MCF 10A (cell line): ENCODE data around the gene MLKL. TPM values are rescaled to one million over a fixed set of nuclear protein-coding genes. Genes with fewer than 3 reads are reported as not detected.

Source experiments
- BruUV-seq: library from RNA; stranded (reverse); fragments of 400-500 nt; replicated peaks from 2 replicates; lab custom pipeline; 2021; lab: Mats Ljungman, UMichigan
- CTCF ChIA-PET: fragments of 300-600 bp; sonication (Branson Sonifier 250); formaldehyde crosslinking; extraction: SDS; loops from one replicate; lab custom pipeline; 2021; ENCODE audit warnings: antibody characterized with exemption, inconsistent platforms; lab: Yijun Ruan, JAX
- POLR2A ChIA-PET: fragments of 300-600, 350-650 bp; sonication (Branson Sonifier 250); formaldehyde crosslinking; extraction: SDS; loops from one replicate; lab custom pipeline; 2020; ENCODE audit warnings: antibody characterized with exemption, inconsistent platforms; lab: Yijun Ruan, JAX
- DNase-seq: peaks from one replicate; pipeline ENCODE4 v3.0.0-alpha.2; 2018; ENCODE audit not compliant: unreplicated experiment
- H3K27ac Mint-ChIP-seq: one replicate; pipeline ENCODE4 v1.8.0; 2022; ENCODE audit warnings: mild to moderate bottlenecking, low read depth, mixed read lengths; ENCODE audit not compliant: unreplicated experiment
- H3K27me3 Mint-ChIP-seq: one replicate; pipeline ENCODE4 v1.8.0; 2022; ENCODE audit warnings: mixed read lengths; ENCODE audit not compliant: insufficient read depth, unreplicated experiment
- H3K36me3 Mint-ChIP-seq: one replicate; pipeline ENCODE4 v1.8.0; 2022; ENCODE audit warnings: mild to moderate bottlenecking, moderate library complexity, mixed read lengths; ENCODE audit not compliant: insufficient read depth, unreplicated experiment
- H3K4me1 Mint-ChIP-seq: one replicate; pipeline ENCODE4 v1.8.0; 2022; ENCODE audit warnings: mixed read lengths; ENCODE audit not compliant: insufficient read depth, unreplicated experiment
- H3K4me3 Mint-ChIP-seq: one replicate; pipeline ENCODE4 v1.8.0; 2022; ENCODE audit warnings: mild to moderate bottlenecking, moderate library complexity, mixed read lengths; ENCODE audit not compliant: unreplicated experiment
- H3K9me3 Mint-ChIP-seq: one replicate; pipeline ENCODE4 v1.8.0; 2022; ENCODE audit warnings: mixed read lengths; ENCODE audit not compliant: unreplicated experiment
- intact Hi-C: fragments of 100-400 bp; cut with micrococcal nuclease; formaldehyde crosslinking; loops from 2 replicates; pipeline ENCODE4 v1.14.1; 2022
- total RNA-seq: library from RNA; stranded (reverse); gene quantifications from 2 replicates; pipeline ENCODE4 v1.2.3, GENCODE V29; 2022
- TF ChIP-seq, protein P1 (sequence below): fragments of 200-600 bp; IDR thresholded peaks from one replicate; pipeline ENCODE4 v1.8.0; 2022; ENCODE audit warnings: antibody characterized with exemption, mild to moderate bottlenecking; ENCODE audit not compliant: unreplicated experiment

MLKL gene
- total RNA-seq, 1 experiment from 2014 or later, result 14.2 TPM

DNA sequence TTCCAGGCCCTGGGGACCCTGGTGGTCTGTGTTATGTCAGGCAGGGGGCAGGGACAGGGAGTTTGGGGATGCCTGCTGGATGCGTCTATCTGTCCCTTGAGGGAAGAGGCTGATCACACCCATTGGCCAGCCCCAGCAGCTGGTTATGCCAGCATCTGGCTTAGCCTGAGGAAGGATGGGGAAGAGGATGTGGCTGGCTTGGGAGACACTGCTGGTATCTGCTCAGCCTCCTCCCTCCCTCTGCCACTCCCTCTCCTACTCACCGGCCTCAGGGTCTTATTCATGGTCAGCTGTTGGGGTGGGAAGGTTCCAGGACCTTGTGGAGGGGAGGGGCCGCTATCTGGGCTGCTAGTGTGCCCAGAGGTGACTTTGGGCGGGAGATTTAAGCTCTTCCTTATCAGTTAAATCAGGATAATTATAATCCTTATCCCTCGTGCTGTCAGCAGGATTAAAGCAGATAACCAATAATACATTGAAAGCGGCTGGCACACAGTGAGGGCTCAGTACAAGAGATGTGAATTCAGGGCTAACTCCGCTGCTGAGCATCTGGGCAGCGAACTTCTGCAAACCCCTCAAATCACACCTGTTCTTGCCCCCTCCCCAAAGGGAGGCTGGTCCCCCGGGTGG lies 36.0 kb upstream of the MLKL start:
- H3K4me3 Mint-ChIP-seq, result no peak overlapping the region
- H3K27ac Mint-ChIP-seq, result no peak overlapping the region
- H3K27me3 Mint-ChIP-seq, result no peaks in the 10 kb centered on the region
- H3K36me3 Mint-ChIP-seq, result peaks cover 10% of the 10 kb centered on the region
- peaks cover 33% of the 10 kb centered on the region for H3K4me1 Mint-ChIP-seq
- TF ChIP-seq, protein P1, sequence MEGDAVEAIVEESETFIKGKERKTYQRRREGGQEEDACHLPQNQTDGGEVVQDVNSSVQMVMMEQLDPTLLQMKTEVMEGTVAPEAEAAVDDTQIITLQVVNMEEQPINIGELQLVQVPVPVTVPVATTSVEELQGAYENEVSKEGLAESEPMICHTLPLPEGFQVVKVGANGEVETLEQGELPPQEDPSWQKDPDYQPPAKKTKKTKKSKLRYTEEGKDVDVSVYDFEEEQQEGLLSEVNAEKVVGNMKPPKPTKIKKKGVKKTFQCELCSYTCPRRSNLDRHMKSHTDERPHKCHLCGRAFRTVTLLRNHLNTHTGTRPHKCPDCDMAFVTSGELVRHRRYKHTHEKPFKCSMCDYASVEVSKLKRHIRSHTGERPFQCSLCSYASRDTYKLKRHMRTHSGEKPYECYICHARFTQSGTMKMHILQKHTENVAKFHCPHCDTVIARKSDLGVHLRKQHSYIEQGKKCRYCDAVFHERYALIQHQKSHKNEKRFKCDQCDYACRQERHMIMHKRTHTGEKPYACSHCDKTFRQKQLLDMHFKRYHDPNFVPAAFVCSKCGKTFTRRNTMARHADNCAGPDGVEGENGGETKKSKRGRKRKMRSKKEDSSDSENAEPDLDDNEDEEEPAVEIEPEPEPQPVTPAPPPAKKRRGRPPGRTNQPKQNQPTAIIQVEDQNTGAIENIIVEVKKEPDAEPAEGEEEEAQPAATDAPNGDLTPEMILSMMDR, result no peak
- DNase-seq, result no peak
- BruUV-seq, result no TSS peak
- POLR2A ChIA-PET, result interaction anchor here (0.8 kb wide), 1 partner anchor 37 kb away, joined by 4 read pairs; no protein-coding TSS in a partner anchor
- H3K9me3 Mint-ChIP-seq, result no peaks in the 10 kb centered on the region
- CTCF ChIA-PET, result interaction anchor here (0.5 to 2.5 kb wide), 3 partner anchors 12 to 126 kb away, joined by 3 to 15 read pairs (median 3); no protein-coding TSS in a partner anchor
- intact Hi-C loops, result no loop called here

DNA sequence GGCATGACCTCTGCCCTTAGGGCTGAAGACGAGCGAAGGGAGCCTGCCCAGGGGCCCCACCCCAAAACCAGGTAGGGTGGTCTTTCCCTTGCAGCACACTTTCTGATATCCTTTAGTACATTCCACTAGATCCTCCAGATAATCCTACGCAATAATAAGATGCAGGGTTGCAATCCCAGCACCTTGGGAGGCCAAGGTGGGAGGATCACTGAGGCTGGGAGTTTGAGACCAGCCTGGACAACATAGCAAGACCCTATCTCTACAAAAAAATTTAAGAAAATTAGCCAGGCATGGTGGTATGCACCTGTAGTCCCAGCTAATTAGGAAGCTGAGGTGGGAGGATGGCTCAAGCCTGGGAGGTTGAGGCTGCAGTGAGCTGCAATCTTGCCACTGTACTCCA lies 34.9 kb upstream of the MLKL start:
- Mint-ChIP-seq H3K36me3 (peaks cover 10% of the 10 kb centered on the region), H3K4me1 (peaks cover 27% of the 10 kb centered on the region), H3K27me3 (no peaks in the 10 kb centered on the region), H3K4me3 (no peak overlapping the region), H3K9me3 (no peaks in the 10 kb centered on the region), H3K27ac (no peak overlapping the region)
- TF ChIP-seq, protein P1, result no peak
- intact Hi-C loops, result no loop called here
- no peak for DNase-seq
- CTCF ChIA-PET, result interaction anchor here (1.0 to 2.5 kb wide), 3 partner anchors 11 to 127 kb away, joined by 3 to 15 read pairs (median 3); no protein-coding TSS in a partner anchor
- POLR2A ChIA-PET, result no interaction called here
- BruUV-seq, result no TSS peak

DNA sequence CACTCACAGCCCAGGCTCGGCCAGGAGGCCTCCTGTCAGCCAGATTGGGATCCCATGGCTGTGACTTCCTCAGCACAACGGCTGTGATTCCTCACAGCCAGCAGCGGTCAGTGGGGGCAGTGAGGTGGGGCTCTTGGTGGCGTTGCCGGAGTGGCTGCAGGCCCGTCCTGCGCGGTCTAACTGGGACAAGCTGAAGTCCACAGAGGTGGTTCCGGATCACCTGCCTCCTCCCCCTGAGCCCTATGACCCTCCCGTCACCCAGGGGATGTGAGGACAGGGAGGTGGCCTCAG lies 34.4 kb upstream of the MLKL start:
- no peak for DNase-seq
- H3K27ac Mint-ChIP-seq, result no peak overlapping the region
- no peaks in the 10 kb centered on the region for H3K27me3 Mint-ChIP-seq
- intact Hi-C loops, result no loop called here
- TF ChIP-seq, protein P1, result no peak
- POLR2A ChIA-PET, result no interaction called here
- H3K4me1 Mint-ChIP-seq, result peaks cover 30% of the 10 kb centered on the region
- no peak overlapping the region for H3K4me3 Mint-ChIP-seq
- H3K36me3 Mint-ChIP-seq, result peaks cover 10% of the 10 kb centered on the region
- H3K9me3 Mint-ChIP-seq, result no peaks in the 10 kb centered on the region
- CTCF ChIA-PET, result interaction anchor here (1.0 to 2.5 kb wide), 2 partner anchors 34 to 127 kb away, joined by 3 to 15 read pairs; no protein-coding TSS in a partner anchor
- no TSS peak for BruUV-seq

DNA sequence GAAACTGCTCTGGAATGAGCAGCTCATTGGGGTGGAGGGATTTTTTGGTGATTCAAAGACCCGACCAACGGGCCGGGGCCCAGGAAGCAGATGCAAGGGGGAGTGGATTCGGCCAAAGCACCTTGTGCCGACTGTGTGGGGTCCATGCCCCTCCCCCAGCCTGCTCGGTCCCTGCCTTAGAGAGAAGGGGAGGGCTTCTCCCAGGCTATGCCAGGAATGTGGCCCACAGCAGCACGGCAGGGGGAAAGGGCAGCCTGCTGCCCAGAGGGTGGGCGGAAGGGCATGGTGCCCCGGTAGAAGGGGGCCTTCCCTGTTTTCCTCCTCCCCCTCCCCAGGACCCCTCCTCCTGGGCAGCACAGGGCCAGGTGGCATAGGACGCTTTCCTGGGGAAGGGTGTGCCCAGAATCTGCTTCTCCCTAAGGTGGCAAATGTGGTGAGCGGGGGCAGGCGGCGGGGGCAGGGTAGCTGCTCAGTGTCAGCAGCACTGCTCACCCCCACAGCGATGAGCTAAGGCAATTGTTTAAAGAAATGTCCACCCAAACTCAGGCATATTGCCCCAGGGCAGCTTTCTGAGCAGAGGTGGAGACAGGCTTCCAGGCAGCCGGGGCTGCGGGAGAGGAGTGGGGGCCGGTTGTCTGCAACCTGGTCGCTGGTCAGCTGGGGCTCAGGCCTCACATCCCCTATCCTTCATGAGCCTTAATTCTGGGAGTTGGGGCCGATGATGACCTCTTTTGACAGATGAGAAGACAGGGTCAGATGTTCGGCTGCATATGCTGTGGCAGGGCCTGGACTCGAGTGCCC lies 33.9 kb upstream of the MLKL start:
- BruUV-seq, result no TSS peak
- no peak overlapping the region for H3K4me3 Mint-ChIP-seq

More for the DNA sequence above, 33.9 kb upstream of the MLKL start:
- intact Hi-C loops, result no loop called here
- ChIA-PET POLR2A (no interaction called here), CTCF (interaction anchor here (1.0 to 2.8 kb wide), 3 partner anchors 33 to 128 kb away, joined by 3 to 19 read pairs (median 15); no protein-coding TSS in a partner anchor)
- Mint-ChIP-seq H3K4me1 (peaks cover 25% of the 10 kb centered on the region), H3K27ac (no peak overlapping the region), H3K9me3 (no peaks in the 10 kb centered on the region), H3K27me3 (no peaks in the 10 kb centered on the region), H3K36me3 (peaks cover 10% of the 10 kb centered on the region)
- DNase-seq, result no peak
- TF ChIP-seq, protein P1, result no peak
